HEK293 (cell line): ENCODE data around the gene PIK3C2B.

Experiments used
- CTCF ChIA-PET: fragments of 350-600 bp; formaldehyde crosslinking; extraction: SDS; loops from one replicate; lab custom pipeline; 2021; ENCODE audit warnings: antibody characterized with exemption; lab: Yijun Ruan, JAX
- POLR2A ChIA-PET: fragments of 300-600 bp; formaldehyde crosslinking; extraction: SDS; loops from one replicate; lab custom pipeline; 2020; ENCODE audit warnings: antibody characterized with exemption, inconsistent platforms; lab: Yijun Ruan, JAX
- H3K27ac ChIP-seq: fragments of 200-500 bp; sonication (Bioruptor generic); 2 replicates; pipeline ENCODE4 v1.5.1; 2014; ENCODE audit warnings: low read depth, low read length, control low read depth, inconsistent platforms; ENCODE audit errors: extremely low read depth
- H3K36me3 ChIP-seq, 2 experiments: fragments of 200-500 bp in 1 of 2; sonication (Bioruptor generic) in 1 of 2; 1 replicate in 1 of 2; 2 replicates in 1 of 2; pipeline ENCODE4 v1.5.1; 2014 to 2017; ENCODE audit warnings: inconsistent platforms in 2 of 2, low read length in 2 of 2; ENCODE audit not compliant: control insufficient read depth in 2 of 2, insufficient read depth in 1 of 2
- H3K4me1 ChIP-seq: fragments of 200-500 bp; sonication (Bioruptor generic); 2 replicates; pipeline ENCODE4 v1.5.1; 2014; ENCODE audit warnings: mild to moderate bottlenecking, low read length, inconsistent platforms; ENCODE audit not compliant: control insufficient read depth, insufficient read depth
- H3K4me3 ChIP-seq: 2 replicates; pipeline ENCODE4 v1.5.1; 2011; ENCODE audit warnings: low read depth, mild to moderate bottlenecking, control low read depth, low read length, moderate library complexity
- H3K9me3 ChIP-seq: fragments of 200-500 bp; sonication (Bioruptor generic); 2 replicates; pipeline ENCODE4 v1.5.1; 2014; ENCODE audit warnings: low read depth, low read length, inconsistent platforms; ENCODE audit not compliant: control insufficient read depth, insufficient read depth
- CTCF ChIP-seq: fragments of 450-650 bp; formaldehyde crosslinking; IDR thresholded peaks from 2 replicates; pipeline ENCODE4 v1.5.1; 2016; ENCODE audit warnings: missing biosample characterization, missing genetic modification characterization
- HOXD13 ChIP-seq: sonication (generic); formaldehyde crosslinking; IDR thresholded peaks from 2 replicates; pipeline ENCODE4 v1.8.0; 2022; ENCODE audit warnings: missing genetic modification reagents, borderline replicate concordance
- SCRT2 ChIP-seq: fragments of 450-650 bp; formaldehyde crosslinking; IDR thresholded peaks from 2 replicates; pipeline ENCODE4 v1.5.1; 2016; ENCODE audit warnings: missing biosample characterization, missing genetic modification characterization
- TCF7L2 ChIP-seq: IDR thresholded peaks from 2 replicates; pipeline ENCODE4 v1.6.1; 2011; ENCODE audit warnings: low read depth, mild to moderate bottlenecking, inconsistent platforms, low read length, moderate library complexity, borderline replicate concordance
- ZBTB48 ChIP-seq: fragments of 450-650 bp; formaldehyde crosslinking; IDR thresholded peaks from 2 replicates; pipeline ENCODE4 v1.5.1; 2016; ENCODE audit warnings: missing biosample characterization, missing genetic modification characterization
- ZNF292 ChIP-seq: fragments of 450-650 bp; formaldehyde crosslinking; IDR thresholded peaks from 2 replicates; pipeline ENCODE4 v1.5.1; 2016; ENCODE audit warnings: low read depth, missing biosample characterization, missing genetic modification characterization, borderline replicate concordance
- ZNF324 ChIP-seq: fragments of 450-650 bp; formaldehyde crosslinking; IDR thresholded peaks from 2 replicates; pipeline ENCODE4 v1.5.1; 2016; ENCODE audit warnings: missing biosample characterization, missing genetic modification characterization
- ZNF37A ChIP-seq: fragments of 450-650 bp; IDR thresholded peaks from 2 replicates; pipeline ENCODE4 v1.5.1; 2018; ENCODE audit warnings: missing biosample characterization, missing genetic modification characterization
- ZNF404 ChIP-seq: fragments of 450-650 bp; formaldehyde crosslinking; IDR thresholded peaks from 2 replicates; pipeline ENCODE4 v1.5.1; 2017; ENCODE audit warnings: missing biosample characterization, missing genetic modification characterization
- ZNF416 ChIP-seq: fragments of 450-650 bp; formaldehyde crosslinking; IDR thresholded peaks from 2 replicates; pipeline ENCODE4 v1.5.1; 2016; ENCODE audit warnings: missing biosample characterization, missing genetic modification characterization
- ZNF548 ChIP-seq: fragments of 450-650 bp; formaldehyde crosslinking; IDR thresholded peaks from 2 replicates; pipeline ENCODE4 v1.5.1; 2016; ENCODE audit warnings: missing biosample characterization, missing genetic modification characterization
- ZSCAN30 ChIP-seq: fragments of 450-650 bp; IDR thresholded peaks from 2 replicates; pipeline ENCODE4 v1.5.1; 2018; ENCODE audit warnings: missing biosample characterization, mild to moderate bottlenecking, missing genetic modification characterization, moderate library complexity
- ZSCAN4 ChIP-seq: fragments of 450-650 bp; formaldehyde crosslinking; IDR thresholded peaks from 2 replicates; pipeline ENCODE4 v1.5.1; 2017; ENCODE audit warnings: missing biosample characterization, missing genetic modification characterization
- ZXDB ChIP-seq: fragments of 450-650 bp; formaldehyde crosslinking; IDR thresholded peaks from 2 replicates; pipeline ENCODE4 v1.5.1; 2016; ENCODE audit warnings: missing biosample characterization, missing genetic modification characterization
- TF ChIP-seq, protein P1 (sequence below): fragments of 450-650 bp; formaldehyde crosslinking; IDR thresholded peaks from 2 replicates; pipeline ENCODE4 v1.5.1; 2016; ENCODE audit warnings: missing biosample characterization, missing genetic modification characterization
- TF ChIP-seq, protein P2 (sequence below): IDR thresholded peaks from 2 replicates; pipeline ENCODE4 v1.6.1; 2011; ENCODE audit warnings: mild to moderate bottlenecking, low read depth, low read length, borderline replicate concordance
- TF ChIP-seq, protein P3 (sequence below): fragments of 450-650 bp; formaldehyde crosslinking; IDR thresholded peaks from 2 replicates; pipeline ENCODE4; 2016; ENCODE audit warnings: missing biosample characterization, missing genetic modification characterization
- TF ChIP-seq, protein P4 (sequence below): fragments of 450-650 bp; formaldehyde crosslinking; IDR thresholded peaks from 2 replicates; pipeline ENCODE4 v1.5.1; 2016; ENCODE audit warnings: missing biosample characterization, missing genetic modification characterization

The PIK3C2B gene

DNA sequence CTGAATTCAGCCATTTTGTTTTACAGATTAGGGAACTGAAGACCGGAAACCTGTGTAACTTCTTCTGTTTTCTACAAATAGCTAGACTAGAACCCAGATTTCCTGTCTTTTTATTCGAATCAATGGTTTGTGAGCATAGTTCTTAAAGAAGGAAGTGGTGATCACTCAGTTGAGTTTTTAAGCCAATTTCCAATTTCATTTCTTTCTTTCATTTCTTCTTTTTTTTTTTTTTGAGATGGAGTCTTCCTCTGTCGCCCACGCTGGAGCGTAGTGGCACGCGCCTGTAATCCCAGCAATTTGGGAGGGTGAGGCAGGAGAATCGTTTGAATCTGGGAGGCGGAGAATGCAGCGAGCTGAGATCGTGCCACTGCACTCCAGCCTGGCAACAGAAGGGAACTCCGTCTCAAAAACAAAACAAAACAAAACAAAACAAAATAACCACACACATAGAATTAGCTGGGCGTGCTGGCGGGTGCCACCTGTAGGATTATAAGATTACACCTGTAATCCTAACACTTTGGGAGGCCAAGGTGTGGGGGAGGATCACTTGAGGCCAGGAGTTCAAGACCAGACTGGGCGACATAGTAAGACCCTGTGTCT, 18.6 kb upstream of the PIK3C2B start:
- H3K4me3 ChIP-seq = no peak overlapping the region
- H3K4me1 ChIP-seq = no peaks in the 10 kb centered on the region
- POLR2A ChIA-PET = no interaction called here
- peaks cover 0 to 8% of the 10 kb centered on the region in 2 experiments; a peak in 2 of 3 replicates for H3K36me3 ChIP-seq
- CTCF ChIA-PET = interaction anchor here (0.6 to 1.2 kb wide), 4 partner anchors 12 to 464 kb away, joined by 3 to 4 read pairs (median 3); no protein-coding TSS in a partner anchor
- no peaks in the 10 kb centered on the region for H3K9me3 ChIP-seq
- no peak overlapping the region for H3K27ac ChIP-seq
- peak; percentile 46 for TF ChIP-seq SCRT2 (tag by site-specific recombination)
- no peak for TF ChIP-seq ZBTB48 (tag by site-specific recombination)
- TF ChIP-seq, protein P1, sequence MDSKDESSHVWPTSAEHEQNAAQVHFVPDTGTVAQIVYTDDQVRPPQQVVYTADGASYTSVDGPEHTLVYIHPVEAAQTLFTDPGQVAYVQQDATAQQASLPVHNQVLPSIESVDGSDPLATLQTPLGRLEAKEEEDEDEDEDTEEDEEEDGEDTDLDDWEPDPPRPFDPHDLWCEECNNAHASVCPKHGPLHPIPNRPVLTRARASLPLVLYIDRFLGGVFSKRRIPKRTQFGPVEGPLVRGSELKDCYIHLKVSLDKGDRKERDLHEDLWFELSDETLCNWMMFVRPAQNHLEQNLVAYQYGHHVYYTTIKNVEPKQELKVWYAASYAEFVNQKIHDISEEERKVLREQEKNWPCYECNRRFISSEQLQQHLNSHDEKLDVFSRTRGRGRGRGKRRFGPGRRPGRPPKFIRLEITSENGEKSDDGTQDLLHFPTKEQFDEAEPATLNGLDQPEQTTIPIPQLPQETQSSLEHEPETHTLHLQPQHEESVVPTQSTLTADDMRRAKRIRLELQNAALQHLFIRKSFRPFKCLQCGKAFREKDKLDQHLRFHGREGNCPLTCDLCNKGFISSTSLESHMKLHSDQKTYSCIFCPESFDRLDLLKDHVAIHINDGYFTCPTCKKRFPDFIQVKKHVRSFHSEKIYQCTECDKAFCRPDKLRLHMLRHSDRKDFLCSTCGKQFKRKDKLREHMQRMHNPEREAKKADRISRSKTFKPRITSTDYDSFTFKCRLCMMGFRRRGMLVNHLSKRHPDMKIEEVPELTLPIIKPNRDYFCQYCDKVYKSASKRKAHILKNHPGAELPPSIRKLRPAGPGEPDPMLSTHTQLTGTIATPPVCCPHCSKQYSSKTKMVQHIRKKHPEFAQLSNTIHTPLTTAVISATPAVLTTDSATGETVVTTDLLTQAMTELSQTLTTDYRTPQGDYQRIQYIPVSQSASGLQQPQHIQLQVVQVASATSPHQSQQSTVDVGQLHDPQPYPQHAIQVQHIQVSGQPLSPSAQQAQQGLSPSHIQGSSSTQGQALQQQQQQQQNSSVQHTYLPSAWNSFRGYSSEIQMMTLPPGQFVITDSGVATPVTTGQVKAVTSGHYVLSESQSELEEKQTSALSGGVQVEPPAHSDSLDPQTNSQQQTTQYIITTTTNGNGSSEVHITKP = no peak

DNA sequence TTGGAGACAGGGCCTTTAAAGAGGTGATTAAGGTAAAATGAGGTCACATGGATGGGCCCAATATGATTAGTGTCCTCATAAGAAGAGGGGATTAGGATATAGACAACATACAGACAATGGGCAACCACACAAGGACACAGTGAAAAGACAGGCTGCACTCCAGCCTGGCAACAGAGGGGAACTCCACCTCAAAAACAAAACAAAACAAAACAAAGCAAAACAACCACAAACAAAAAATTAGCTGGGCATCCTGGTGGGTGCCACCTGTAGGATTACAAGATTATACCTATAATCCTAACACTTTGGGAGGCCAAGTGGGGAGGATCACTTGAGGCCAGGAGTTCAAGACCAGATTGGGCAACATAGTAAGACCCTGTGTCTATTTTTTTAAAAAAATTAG, 16.8 kb upstream of the PIK3C2B start:
- Histone ChIP-seq H3K9me3 (no peaks in the 10 kb centered on the region), H3K4me1 (no peaks in the 10 kb centered on the region), H3K27ac (no peak overlapping the region), H3K4me3 (no peak overlapping the region), H3K36me3 (no peaks in the 10 kb centered on the region)
- no peak for TF ChIP-seq ZNF292 (tag by site-specific recombination)
- no peak for TF ChIP-seq ZNF548 (tag by site-specific recombination)
- no peak for TF ChIP-seq ZNF324 (tag by site-specific recombination)
- peak; percentile 55; the same call in 1 of the 2 replicates for TF ChIP-seq SCRT2 (tag by site-specific recombination)
- TF ChIP-seq CTCF = no peak
- CTCF ChIA-PET = no interaction called here
- POLR2A ChIA-PET = interaction anchor here (0.6 kb wide), 1 partner anchor 125 kb away, joined by 3 read pairs; no protein-coding TSS in a partner anchor

DNA sequence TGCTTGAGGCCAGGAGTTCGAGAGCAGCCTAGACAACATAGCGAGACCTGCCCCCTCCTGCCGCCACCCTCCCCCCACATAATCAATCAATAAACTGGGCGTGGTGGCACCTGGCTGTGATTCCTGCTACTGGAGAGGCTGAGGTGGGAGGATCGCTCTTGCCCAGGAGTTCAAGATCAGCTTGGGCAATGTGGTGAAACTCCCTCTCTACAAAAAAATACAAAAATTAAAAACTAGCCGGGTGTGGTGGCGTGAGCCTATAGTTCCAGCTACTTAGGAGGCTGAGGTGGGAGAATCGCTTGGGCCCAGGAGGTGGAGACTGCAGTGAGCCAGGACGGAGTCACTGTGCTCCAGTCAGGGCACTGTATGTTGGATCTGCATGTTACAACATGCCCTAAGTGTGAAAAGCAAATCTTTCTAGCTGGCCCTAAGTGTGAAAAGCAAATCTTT, 14.6 kb upstream of the PIK3C2B start:
- CTCF ChIA-PET = interaction anchor here (0.5 to 19.1 kb wide), 7 partner anchors 20 to 586 kb away, joined by 3 to 314 read pairs (median 4); no protein-coding TSS in a partner anchor
- Histone ChIP-seq H3K36me3 (no peaks in the 10 kb centered on the region), H3K4me3 (no peak overlapping the region), H3K9me3 (no peaks in the 10 kb centered on the region), H3K4me1 (no peaks in the 10 kb centered on the region), H3K27ac (no peak overlapping the region)
- POLR2A ChIA-PET = no interaction called here
- TF ChIP-seq ZXDB (tag by site-specific recombination) (no peak), ZNF404 (tag by site-specific recombination) (no peak), ZSCAN30 (tag by site-specific recombination) (no peak), ZNF416 (tag by site-specific recombination) (no peak), HOXD13 (no peak), TCF7L2 (no peak), ZSCAN4 (no peak), ZNF37A (tag by site-specific recombination) (no peak)
- TF ChIP-seq, protein P2, sequence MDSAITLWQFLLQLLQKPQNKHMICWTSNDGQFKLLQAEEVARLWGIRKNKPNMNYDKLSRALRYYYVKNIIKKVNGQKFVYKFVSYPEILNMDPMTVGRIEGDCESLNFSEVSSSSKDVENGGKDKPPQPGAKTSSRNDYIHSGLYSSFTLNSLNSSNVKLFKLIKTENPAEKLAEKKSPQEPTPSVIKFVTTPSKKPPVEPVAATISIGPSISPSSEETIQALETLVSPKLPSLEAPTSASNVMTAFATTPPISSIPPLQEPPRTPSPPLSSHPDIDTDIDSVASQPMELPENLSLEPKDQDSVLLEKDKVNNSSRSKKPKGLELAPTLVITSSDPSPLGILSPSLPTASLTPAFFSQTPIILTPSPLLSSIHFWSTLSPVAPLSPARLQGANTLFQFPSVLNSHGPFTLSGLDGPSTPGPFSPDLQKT = no peak
- TF ChIP-seq, protein P3, sequence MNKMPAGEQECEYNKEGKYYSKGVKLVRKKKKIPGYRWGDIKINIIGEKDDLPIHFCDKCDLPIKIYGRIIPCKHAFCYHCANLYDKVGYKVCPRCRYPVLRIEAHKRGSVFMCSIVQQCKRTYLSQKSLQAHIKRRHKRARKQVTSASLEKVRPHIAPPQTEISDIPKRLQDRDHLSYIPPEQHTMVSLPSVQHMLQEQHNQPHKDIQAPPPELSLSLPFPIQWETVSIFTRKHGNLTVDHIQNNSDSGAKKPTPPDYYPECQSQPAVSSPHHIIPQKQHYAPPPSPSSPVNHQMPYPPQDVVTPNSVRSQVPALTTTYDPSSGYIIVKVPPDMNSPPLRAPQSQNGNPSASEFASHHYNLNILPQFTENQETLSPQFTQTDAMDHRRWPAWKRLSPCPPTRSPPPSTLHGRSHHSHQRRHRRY (tag by site-specific recombination) = no peak
- TF ChIP-seq, protein P4, sequence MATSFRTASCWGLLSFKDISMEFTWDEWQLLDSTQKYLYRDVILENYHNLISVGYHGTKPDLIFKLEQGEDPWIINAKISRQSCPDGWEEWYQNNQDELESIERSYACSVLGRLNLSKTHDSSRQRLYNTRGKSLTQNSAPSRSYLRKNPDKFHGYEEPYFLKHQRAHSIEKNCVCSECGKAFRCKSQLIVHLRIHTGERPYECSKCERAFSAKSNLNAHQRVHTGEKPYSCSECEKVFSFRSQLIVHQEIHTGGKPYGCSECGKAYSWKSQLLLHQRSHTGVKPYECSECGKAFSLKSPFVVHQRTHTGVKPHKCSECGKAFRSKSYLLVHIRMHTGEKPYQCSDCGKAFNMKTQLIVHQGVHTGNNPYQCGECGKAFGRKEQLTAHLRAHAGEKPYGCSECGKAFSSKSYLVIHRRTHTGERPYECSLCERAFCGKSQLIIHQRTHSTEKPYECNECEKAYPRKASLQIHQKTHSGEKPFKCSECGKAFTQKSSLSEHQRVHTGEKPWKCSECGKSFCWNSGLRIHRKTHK (tag by site-specific recombination) = no peak
